Hepatic stellate cell (primary cell): ENCODE results near the gene INAFM1.
"Not testable (repeated sequence)": the region's sequence is repeated elsewhere in the genome, so short reads cannot be mapped to it uniquely, and the experiment has no call there.

ENCODE experiments used
- DNase-seq: peaks from one replicate; pipeline ENCODE4 v3.0.0; 2011; ENCODE audit warnings: low spot score

The INAFM1 gene

GRCh38 chr19:47268028-47268427, 6.7 kb upstream of the INAFM1 start:
- no peak for DNase-seq

- DNase-seq: no peak
Observed at GRCh38 chr19:47269596-47269995, 5.1 kb upstream of the INAFM1 start.

DNA sequence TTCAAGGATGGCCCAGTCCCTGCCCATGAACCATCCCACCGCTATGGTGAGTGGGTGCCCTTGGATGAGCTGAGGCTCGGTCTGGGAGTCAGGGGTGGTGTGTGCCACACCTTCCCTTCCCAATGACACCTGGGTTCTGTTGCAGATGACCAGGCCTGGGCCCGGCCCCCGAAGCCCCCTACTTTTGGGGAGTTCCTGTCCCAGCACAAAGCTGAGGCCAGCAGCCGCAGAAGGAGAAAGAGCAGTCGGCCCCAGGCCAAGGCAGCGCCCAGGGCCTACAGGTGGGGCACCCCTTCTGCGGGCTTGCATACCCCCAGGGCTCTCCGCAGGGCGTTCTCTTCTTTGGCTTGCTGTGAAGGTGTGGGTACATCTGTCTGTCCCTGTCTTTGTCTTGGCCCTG, 4.3 kb upstream of the INAFM1 start:
- DNase-seq: no peak

DNA sequence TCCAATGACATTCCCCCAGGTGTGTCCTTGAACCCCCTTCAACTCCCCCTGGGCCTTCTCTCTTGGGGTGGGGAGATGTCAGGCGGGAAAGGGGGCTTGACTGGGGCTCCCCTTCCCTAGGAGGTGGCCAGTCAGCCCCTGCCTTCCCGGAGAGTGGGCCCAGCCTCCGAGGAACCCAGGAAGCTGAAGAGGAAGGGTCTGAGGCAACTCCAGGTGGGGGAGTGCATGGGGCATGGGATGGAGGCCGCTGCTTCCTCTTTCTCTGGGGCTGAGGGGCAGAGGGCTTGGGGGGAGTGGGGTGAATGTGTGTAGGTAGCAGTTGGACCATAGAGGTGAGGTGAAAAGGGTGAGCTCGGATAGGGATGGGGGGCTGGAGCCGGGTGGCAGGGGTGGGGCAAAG, 2.7 kb upstream of the INAFM1 start:
- no peak for DNase-seq

GRCh38 chr19:47272448-47273312, 2.0 kb upstream of the INAFM1 start:
- peak; percentile 66 for DNase-seq

- peak; percentile 95 for DNase-seq
Observed at GRCh38 chr19:47273313-47274070, 1.2 kb upstream of the INAFM1 start.

DNA sequence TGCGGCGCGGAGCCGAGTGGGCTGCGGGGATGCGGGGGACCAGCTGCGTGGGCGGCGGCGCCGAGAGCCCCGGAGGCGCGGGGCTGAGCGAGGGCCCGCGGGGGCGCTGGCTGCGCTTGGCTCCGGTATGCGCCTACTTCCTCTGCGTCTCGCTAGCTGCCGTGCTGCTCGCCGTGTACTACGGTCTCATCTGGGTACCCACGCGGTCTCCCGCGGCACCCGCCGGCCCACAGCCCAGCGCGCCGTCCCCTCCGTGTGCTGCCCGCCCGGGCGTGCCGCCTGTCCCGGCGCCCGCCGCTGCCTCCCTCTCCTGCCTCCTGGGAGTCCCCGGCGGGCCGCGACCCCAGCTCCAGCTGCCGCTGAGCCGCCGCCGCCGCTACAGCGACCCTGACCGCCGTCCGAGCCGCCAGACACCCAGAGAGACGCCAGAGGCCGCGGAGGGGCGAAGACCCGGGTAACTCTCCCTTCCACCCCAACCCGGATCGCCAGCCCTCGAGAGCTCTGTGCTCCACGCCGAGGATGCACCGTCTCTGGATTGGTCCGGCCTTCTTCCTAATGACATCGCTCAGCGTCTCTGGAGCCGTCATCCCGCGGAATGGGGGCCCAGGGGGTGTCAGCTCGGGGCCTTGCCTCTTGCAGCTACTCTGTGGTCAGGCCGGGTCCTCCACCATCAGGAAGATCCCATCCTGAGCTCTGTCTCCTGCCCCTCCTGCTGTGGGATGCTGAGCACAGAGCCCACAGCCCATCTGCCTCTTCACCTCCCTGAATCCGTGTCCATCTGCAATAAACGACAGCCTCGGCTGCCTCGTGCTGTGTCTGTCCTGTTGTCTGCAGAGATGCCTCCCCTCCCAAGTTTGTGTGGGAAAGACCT, 441 bp downstream of the INAFM1 start:
- DNase-seq: no peak

GRCh38 chr19:47275791-47276461, 1.2 kb downstream of the INAFM1 start:
- peak; percentile 55 for DNase-seq

DNA sequence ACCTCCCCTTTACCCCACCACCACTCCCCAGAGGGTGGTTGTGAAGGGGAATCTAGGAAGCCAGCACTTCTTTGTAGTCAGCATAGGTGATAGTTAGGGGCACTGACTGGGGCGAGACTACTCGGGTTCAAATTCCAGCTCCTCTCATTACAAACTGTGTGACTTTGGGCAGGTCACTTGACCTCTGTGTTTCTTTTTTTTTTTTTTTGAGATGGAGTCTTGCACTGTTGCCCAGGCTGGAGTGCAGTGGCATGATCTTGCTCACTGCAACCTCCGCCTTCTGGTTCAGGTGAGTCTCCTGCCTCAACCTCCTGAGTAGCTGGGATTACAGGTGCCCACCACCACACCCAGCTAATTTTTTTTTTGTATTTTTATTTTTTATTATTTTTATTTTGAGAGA, 1.8 kb downstream of the INAFM1 start:
- not testable (repeated sequence) for DNase-seq

GRCh38 chr19:47280183-47280797, 5.6 kb downstream of the INAFM1 start:
- no peak for DNase-seq

- DNase-seq: no peak
Observed at GRCh38 chr19:47283405-47284059, 8.8 kb downstream of the INAFM1 start.

- DNase-seq: no peak
Observed at GRCh38 chr19:47284324-47284899, 9.7 kb downstream of the INAFM1 start.

DNA sequence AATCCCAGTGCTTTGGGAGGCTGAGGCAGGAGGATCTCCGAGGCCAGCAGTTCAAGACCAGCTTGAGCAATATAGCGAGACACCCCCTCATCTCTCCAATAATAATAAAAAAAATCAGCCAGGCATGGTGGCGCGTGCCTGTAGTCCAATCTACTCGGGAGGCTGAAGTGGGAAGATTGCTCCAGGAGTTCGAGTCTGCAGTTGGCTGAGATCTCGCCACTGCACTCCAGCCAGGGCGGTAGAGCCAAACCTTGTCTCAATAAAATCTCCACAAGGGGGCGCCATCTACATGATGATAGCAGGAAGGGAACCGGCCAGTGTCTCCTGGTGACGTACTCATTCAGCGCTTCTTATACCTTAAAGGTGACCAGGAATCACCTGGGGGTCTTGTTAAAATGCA, 21.4 kb downstream of the INAFM1 start:
- peak; percentile 66 for DNase-seq

- not testable (repeated sequence) for DNase-seq
Observed at GRCh38 chr19:47300867-47301266, 26.2 kb downstream of the INAFM1 start.

DNA sequence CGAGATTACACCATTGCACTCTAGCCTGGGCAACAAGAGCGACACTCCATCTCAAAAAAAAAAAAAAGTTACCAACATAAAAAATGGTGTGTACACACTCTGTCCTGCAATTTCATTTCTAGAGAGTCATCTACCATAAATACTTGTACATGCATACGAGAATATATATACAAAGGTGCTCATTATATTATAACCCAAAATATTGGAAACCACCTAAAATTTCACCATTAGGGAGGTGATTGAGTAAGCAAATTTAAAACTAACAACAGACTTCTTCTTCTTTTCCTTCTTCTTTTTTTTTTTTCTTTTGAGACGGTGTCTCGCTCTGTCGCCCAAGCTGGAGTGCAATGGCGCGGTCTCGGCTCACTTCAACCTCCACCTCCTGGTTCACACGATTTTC, 27.6 kb downstream of the INAFM1 start:
- DNase-seq: no peak

DNA sequence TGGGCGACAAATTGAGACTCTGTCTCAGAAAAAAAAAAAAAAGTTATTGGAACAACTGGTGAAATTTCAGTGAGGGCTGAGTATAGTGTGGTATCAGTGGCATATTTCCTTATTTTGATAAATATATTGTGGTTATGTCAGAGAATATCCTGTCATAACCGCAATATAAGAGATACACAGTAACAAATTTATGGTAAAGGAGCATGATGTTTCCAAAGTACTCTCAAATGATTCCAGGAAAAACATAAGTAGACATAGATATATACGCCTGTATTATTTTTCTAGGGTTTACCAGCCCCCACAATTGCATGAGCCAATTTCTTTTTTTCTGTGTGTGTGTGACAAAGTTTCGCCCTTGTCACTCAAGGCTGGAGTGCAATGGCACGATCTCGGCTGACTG, 29.3 kb downstream of the INAFM1 start:
- DNase-seq: no peak

GRCh38 chr19:47305309-47305751, 30.6 kb downstream of the INAFM1 start:
- DNase-seq: peak; percentile 86

DNA sequence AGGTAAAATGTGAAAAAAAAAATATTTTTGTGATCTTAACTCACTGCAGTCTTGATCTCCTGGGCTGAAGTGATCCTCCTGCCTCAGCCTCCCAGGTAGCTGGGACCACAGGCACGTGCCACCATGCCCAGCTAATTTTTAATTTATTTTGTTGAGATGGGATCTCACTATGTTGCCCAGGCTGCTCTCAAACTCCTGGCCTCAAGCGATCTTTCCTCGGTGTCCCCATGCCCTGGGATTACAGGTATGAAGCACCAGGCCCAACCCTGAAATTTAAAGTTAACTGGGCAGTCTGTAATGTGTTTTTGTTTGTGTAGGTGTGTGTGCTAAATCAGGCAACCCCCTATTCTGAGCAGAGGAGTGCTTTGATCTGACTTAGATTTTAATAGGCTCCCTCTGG, 31.6 kb downstream of the INAFM1 start:
- DNase-seq: no peak

DNA sequence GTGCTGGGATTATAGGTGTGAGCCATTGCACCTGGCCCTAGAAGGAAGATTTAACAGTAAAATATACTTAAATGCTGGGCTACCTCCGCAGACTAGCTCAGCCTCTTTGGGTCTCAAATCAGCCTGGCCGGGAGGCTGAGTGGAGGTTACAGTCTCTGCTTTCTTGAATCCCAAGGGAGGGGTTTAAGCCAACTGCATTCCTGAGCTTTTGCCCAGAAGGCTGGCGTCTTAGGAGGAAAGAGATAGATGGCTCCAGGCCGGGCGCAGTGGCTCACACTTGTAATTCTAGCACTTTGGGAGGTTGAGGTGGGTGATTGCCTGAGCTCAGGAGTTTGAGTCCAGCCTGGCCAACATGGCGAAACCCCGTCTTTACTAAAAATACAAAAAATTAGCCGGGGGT, 34.4 kb downstream of the INAFM1 start:
- DNase-seq: peak; percentile 32

GRCh38 chr19:47309608-47310007, 34.9 kb downstream of the INAFM1 start, which contains the start of gene C5AR1:
Gene C5AR1 (plus strand): TSS chr19:47309861. CDS start chr19:47309896, 35 bp downstream.
- DNase-seq: peak; percentile 25
